Stimulated activated CD4-positive, alpha-beta T cell treated with anti-CD3 and anti-CD28 coated beads, Interleukin-1b, Interleukin-23, amount 100 ng/mL, for 48 hours (primary cell): ENCODE measurements around the gene CLDN9.

Experiments used
- DNase-seq: peaks from one replicate; pipeline ENCODE4 v3.0.0-alpha.2; 2020

Gene CLDN9

GRCh38 chr16:3058139-3059030 lies 45.7 kb downstream of the CLDN9 start:
- peak; percentile 37 for DNase-seq

- peak; percentile 84 for DNase-seq
These were observed 46.5 kb downstream of the CLDN9 start for GRCh38 chr16:3059041-3059722.

GRCh38 chr16:3059723-3060242 lies 47.1 kb downstream of the CLDN9 start:
- DNase-seq = no peak

GRCh38 chr16:3060339-3061127 lies 47.8 kb downstream of the CLDN9 start:
- DNase-seq = no peak

GRCh38 chr16:3062553-3062952 lies 49.8 kb downstream of the CLDN9 start:
- no peak for DNase-seq

- no peak for DNase-seq
These were observed 51.1 kb downstream of the CLDN9 start for GRCh38 chr16:3063625-3064386.
